Endothelial cell of umbilical vein (primary cell): ENCODE measurements around the gene SAV1. TPM values are rescaled to one million over a fixed set of nuclear protein-coding genes. Genes with fewer than 3 reads are reported as not detected.
A peak's percentile ranks its signal among the peaks of the same experiment; 100 is the strongest.

ENCODE experiments used
- BruUV-seq: library from RNA; stranded (reverse); fragments of 400-500 nt; replicated peaks from 2 replicates; lab custom pipeline; 2021; lab: Mats Ljungman, UMichigan
- CTCF ChIA-PET: fragments of 300-600, 350-600 bp; sonication (Branson Sonifier 250); formaldehyde crosslinking; loops from one replicate; lab custom pipeline; 2021; ENCODE audit warnings: antibody characterized with exemption, inconsistent platforms; lab: Charles Lee
- POLR2A ChIA-PET: fragments of 300-600, 350-600 bp; sonication (Branson Sonifier 250); formaldehyde crosslinking; loops from one replicate; lab custom pipeline; 2021; ENCODE audit warnings: antibody characterized with exemption, inconsistent platforms; lab: Charles Lee
- DNase-seq: peaks from one replicate; pipeline ENCODE4 v3.0.0-alpha.2; 2011; ENCODE audit warnings: low read depth, low spot score
- FAIRE-seq: peaks from 2 replicates; lab custom pipeline; 2011; peaks lifted over from hg19 to GRCh38; lab: Jason Lieb, UNC
- H2AFZ ChIP-seq: 2 replicates; pipeline ENCODE4 v1.6.0; 2012; ENCODE audit warnings: low read depth, low read length, control low read depth, inconsistent platforms
- H3K27ac ChIP-seq: 2 replicates; pipeline ENCODE4 v1.5.1; 2011; ENCODE audit warnings: low read depth, mild to moderate bottlenecking, control low read depth, low read length, moderate library complexity; ENCODE audit not compliant: insufficient read depth
- H3K27me3 ChIP-seq, 2 experiments: 2 replicates each; pipeline versions ENCODE4 v1.6.0 to v1.6.1; 2011; ENCODE audit warnings: low read length in 2 of 2, mixed read lengths in 1 of 2; ENCODE audit not compliant: control insufficient read depth in 2 of 2, insufficient read depth in 2 of 2
- H3K36me3 ChIP-seq, 2 experiments: 2 replicates in 1 of 2; 3 replicates in 1 of 2; pipeline ENCODE4 v1.5.1; 2011; ENCODE audit warnings: low read length in 2 of 2, mild to moderate bottlenecking in 1 of 2, moderate library complexity in 1 of 2; ENCODE audit not compliant: control insufficient read depth in 2 of 2, insufficient read depth in 2 of 2; ENCODE audit errors: extremely low read depth in 1 of 2
- H3K4me1 ChIP-seq: 3 replicates; pipeline ENCODE4 v1.5.1; 2011; ENCODE audit warnings: mild to moderate bottlenecking, low read length; ENCODE audit not compliant: control insufficient read depth, insufficient read depth; ENCODE audit errors: extremely low read depth
- H3K4me2 ChIP-seq: 2 replicates; pipeline ENCODE4 v1.6.1; 2011; ENCODE audit warnings: low read length, control low read depth, mixed read lengths; ENCODE audit not compliant: insufficient read depth
- H3K4me3 ChIP-seq, 3 experiments: fragments of 200-600 bp in 1 of 3; sonication (generic), shearing (Covaris generic) in 1 of 3; replicated peaks in 1 of 3; 2 replicates each; pipeline ENCODE4 v1.5.1; 2011 to 2016; ENCODE audit warnings: control low read depth in 3 of 3, low read length in 3 of 3, mild to moderate bottlenecking in 2 of 3, inconsistent platforms in 1 of 3, low read depth in 1 of 3, moderate library complexity in 1 of 3; ENCODE audit not compliant: insufficient read depth in 1 of 3
- H3K79me2 ChIP-seq: 2 replicates; pipeline ENCODE4 v1.6.0; 2012; ENCODE audit warnings: low read length, inconsistent platforms; ENCODE audit not compliant: control insufficient read depth, insufficient read depth
- H3K9ac ChIP-seq: replicated peaks from 2 replicates; pipeline ENCODE3; 2011; ENCODE audit warnings: low read length, control low read depth; ENCODE audit not compliant: insufficient read depth; ENCODE audit errors: extremely low read depth
- H3K9me1 ChIP-seq: replicated peaks from 3 replicates; pipeline ENCODE4 v1.6.0; 2011; ENCODE audit warnings: mild to moderate bottlenecking, low read length; ENCODE audit not compliant: control insufficient read depth, insufficient read depth; ENCODE audit errors: extremely low read depth
- H3K9me3 ChIP-seq: replicated peaks from 2 replicates; pipeline ENCODE4 v1.5.1; 2012; ENCODE audit warnings: low read length, inconsistent platforms; ENCODE audit not compliant: control insufficient read depth, insufficient read depth
- H4K20me1 ChIP-seq: replicated peaks from 2 replicates; pipeline ENCODE3; 2011; ENCODE audit warnings: mild to moderate bottlenecking, low read length; ENCODE audit not compliant: control insufficient read depth, insufficient read depth; ENCODE audit errors: extremely low read depth
- EZH2 ChIP-seq: IDR thresholded peaks from 2 replicates; pipeline ENCODE4 v1.6.1; 2012; ENCODE audit warnings: borderline replicate concordance, low read depth, mild to moderate bottlenecking, moderate library complexity, low read length, inconsistent platforms; ENCODE audit not compliant: severe bottlenecking
- dilution Hi-C: fragments of 300-500 bp; cut with MboI; formaldehyde crosslinking; loops from one replicate; pipeline ENCODE4 v1.15.0; 2019; ENCODE audit warnings: low sequenced_read_pairs; ENCODE audit not compliant: extremely low pct_ligation_motif_present
- intact Hi-C: fragments of 100-400 bp; cut with micrococcal nuclease; formaldehyde crosslinking; loops from one replicate; pipeline ENCODE4 v1.10.0; 2022
- polyA plus RNA-seq, 4 experiments: library from polyadenylated mRNA; depleted of rRNA in 3 of 4; stranded (reverse) in 3 of 4; unstranded in 1 of 4; fragments of >200 nt; gene quantifications; 2 replicates each; pipeline versions ENCODE4 v1.2.1 to v1.2.3, GENCODE V29; 2011 to 2012; ENCODE audit warnings: missing spikeins in 1 of 4
- total RNA-seq: library from RNA; stranded (reverse); gene quantifications from 2 replicates; pipeline ENCODE4 v1.2.3, GENCODE V29; 2021
- TF ChIP-seq, protein P1 (sequence below): IDR thresholded peaks from 2 replicates; pipeline ENCODE4 v1.6.1; 2011; ENCODE audit not compliant: insufficient read depth, insufficient read length
- TF ChIP-seq, protein P2 (sequence below), 2 donors: IDR thresholded peaks; 1 replicate in 1 of 2; 2 replicates in 1 of 2; pipeline ENCODE4 v1.5.1; 2011; ENCODE audit warnings: low read length in 2 of 2, mild to moderate bottlenecking in 2 of 2, moderate library complexity in 2 of 2, control low read depth in 1 of 2, inconsistent platforms in 1 of 2, low read depth in 1 of 2; ENCODE audit not compliant: insufficient read depth in 1 of 2; ENCODE audit errors: extremely low read depth in 1 of 2

The SAV1 gene
- total and polyA plus RNA-seq, 2 donors (not counting 3 experiments of a cell fraction or from before 2014, with no cell fraction given) = 7.1 to 31.0 TPM

DNA sequence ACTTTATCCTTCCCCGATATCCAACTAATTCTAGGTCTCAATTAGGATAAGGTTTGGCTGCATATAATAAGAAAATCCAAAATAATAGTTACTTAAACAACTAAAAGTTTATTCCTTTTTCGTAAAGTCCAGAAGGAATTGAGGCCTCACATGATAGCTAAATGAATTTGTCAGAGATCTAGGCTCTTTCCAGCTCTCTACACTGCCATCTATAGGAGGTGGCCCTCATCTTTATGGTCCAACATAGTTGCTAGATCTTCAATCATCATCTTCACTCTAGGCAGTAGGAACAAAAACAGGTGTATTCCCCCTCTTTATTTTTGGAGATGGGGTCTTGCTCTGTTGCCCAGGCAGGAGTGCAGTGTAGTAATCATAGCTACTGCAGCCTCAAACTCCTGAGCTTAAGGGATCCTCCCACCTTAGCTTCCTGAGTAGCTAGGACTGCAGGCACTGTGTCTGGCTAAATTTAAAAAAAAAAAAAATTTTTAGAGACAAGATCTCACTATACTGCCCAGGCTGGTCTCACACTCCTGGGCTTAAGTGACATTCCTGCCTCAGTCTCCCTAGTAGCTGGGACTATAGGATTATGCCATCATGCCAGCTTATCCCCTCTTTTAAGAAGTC, 46.5 kb upstream of the SAV1 start:
- dilution Hi-C loops = loop anchor here (25.0 kb wide), 1 partner anchor 152 kb away; the partner anchor contains the start of gene ATL1

More for the DNA sequence above, 46.5 kb upstream of the SAV1 start:
- Histone ChIP-seq H3K4me3 (no peak overlapping the region), H3K36me3 (no peaks in the 10 kb centered on the region), H3K9me1 (no peaks in the 10 kb centered on the region), H3K27me3 (no peaks in the 10 kb centered on the region), H2AFZ (no peak overlapping the region), H4K20me1 (no peaks in the 10 kb centered on the region), H3K4me2 (no peak overlapping the region), H3K4me1 (no peaks in the 10 kb centered on the region), H3K9me3 (no peaks in the 10 kb centered on the region), H3K79me2 (no peaks in the 10 kb centered on the region), H3K9ac (no peak overlapping the region), H3K27ac (no peak overlapping the region)
- peak; percentile 81 for FAIRE-seq
- POLR2A ChIA-PET = interaction anchor here (0.6 to 0.9 kb wide), 3 partner anchors 46 to 117 kb away, joined by 3 to 4 read pairs (median 3); partner anchors contain the start of gene SAV1
- TF ChIP-seq, protein P1, sequence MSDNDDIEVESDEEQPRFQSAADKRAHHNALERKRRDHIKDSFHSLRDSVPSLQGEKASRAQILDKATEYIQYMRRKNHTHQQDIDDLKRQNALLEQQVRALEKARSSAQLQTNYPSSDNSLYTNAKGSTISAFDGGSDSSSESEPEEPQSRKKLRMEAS = no peak
- TF ChIP-seq, protein P2, sequence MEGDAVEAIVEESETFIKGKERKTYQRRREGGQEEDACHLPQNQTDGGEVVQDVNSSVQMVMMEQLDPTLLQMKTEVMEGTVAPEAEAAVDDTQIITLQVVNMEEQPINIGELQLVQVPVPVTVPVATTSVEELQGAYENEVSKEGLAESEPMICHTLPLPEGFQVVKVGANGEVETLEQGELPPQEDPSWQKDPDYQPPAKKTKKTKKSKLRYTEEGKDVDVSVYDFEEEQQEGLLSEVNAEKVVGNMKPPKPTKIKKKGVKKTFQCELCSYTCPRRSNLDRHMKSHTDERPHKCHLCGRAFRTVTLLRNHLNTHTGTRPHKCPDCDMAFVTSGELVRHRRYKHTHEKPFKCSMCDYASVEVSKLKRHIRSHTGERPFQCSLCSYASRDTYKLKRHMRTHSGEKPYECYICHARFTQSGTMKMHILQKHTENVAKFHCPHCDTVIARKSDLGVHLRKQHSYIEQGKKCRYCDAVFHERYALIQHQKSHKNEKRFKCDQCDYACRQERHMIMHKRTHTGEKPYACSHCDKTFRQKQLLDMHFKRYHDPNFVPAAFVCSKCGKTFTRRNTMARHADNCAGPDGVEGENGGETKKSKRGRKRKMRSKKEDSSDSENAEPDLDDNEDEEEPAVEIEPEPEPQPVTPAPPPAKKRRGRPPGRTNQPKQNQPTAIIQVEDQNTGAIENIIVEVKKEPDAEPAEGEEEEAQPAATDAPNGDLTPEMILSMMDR (IDR thresholded peaks at IDR 0.05; ENCODE audit: extremely low read depth in 1 of 2, insufficient read depth in 1 of 2, low read depth in 1 of 2, low read length in 2 of 2) = peak; percentile 38 to 63
- no peak for TF ChIP-seq EZH2
- CTCF ChIA-PET = interaction anchor here (0.6 to 3.0 kb wide), 66 partner anchors 8 to 396 kb away, joined by 3 to 76 read pairs (median 5); partner anchors contain the start of genes ATL1 and SAV1
- peak; percentile 60 for DNase-seq
- intact Hi-C loops = loop anchor here (1.0 to 2.0 kb wide), 4 partner anchors 46 to 170 kb away; partner anchors contain the start of gene SAV1
- no TSS peak for BruUV-seq
